NCI-H345 (cell line): ENCODE data around the gene ARPIN.
"Not testable (repeated sequence)": the region's sequence is repeated elsewhere in the genome, so short reads cannot be mapped to it uniquely, and the experiment has no call there.

Source experiments
- DNase-seq: peaks from one replicate; lab custom pipeline; 2025; lab: John Stamatoyannopoulos, UW

The ARPIN gene

GRCh38 chr15:89910891-89911626 lies 1.7 kb downstream of the ARPIN start:
- DNase-seq: no peak

DNA sequence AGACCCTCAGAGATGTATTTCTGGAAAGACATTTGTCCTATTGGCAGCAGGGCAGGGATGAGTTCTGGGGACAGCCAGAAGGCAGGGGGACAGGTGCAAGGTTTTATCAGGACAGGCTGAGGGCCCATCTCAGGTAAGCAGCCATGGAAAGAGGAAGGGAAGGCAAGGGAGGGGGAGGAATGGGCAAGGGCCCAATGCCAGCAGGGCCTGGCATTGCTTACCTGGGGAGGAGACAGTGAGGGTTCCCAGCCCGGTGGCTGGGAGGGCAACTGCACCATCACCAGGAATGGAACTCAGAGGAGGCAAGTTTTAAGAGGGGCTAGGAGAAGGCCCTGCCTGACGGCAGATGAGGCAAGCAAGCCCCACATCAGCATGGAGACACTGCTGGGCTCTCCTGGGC lies 3.1 kb downstream of the ARPIN start:
- no peak for DNase-seq

GRCh38 chr15:89908226-89908625 lies 4.5 kb downstream of the ARPIN start:
- no peak for DNase-seq

- DNase-seq: no peak
Measured at GRCh38 chr15:89907289-89907688, 5.5 kb downstream of the ARPIN start.

DNA sequence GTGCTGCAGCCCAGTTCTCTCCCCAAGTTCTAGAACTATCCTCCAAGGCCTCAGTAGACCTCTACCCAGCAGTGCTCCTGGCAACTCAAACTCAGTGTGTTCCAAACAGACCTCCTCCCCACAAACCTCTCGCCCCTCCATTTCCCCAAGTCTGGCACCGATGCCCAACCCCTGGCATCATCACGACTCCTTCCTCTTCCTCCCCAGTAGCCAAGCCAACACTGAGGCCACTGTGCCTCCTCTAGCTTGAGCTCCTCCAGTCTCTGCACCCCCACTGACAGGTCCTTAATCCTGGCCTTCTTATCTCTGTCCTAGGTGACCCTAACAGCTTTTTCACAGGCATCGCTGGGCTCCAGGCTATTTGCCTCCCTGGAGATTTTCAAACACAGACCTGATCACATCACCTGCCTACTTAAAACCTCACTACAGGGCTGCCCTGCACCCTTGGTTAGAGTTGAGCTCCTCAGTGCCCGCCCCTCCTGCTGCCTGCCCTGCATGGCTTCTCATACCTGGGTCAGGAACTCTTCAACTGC lies 6.8 kb downstream of the ARPIN start:
- DNase-seq: no peak

DNA sequence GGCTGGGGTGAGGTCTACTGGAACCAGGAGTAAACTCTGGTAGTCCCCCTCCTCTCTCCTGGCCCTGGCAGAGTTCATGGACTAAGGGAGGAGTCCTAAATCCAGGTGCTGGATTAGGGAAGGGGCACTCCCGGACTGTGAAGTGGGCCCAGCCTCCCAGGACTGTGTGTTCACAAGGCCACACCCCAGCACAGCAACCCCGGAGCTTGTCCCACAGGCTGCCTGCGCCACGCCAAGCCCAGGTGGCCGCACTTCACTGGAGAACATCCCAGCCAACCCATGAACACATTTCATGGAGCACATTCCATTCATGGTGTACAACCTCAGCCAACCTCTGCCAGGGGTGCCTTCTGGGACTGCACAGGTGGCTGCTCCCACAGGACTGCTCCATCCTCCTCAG lies 8.2 kb downstream of the ARPIN start:
- DNase-seq: no peak

DNA sequence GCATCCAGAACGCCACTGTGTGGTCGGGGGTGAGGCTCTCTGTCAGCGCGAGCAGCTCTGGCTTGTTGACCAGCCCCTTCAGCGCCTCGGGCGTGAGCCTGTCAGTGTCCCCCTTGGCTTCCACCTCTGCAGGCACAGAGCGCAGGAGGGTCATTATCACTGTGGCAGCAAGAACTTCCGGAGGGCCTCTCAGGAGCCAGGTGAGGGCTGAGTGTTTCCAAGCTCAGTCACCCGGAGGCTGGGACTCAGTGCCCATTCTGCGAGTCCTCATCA lies 9.0 kb downstream of the ARPIN start:
- no peak for DNase-seq

- no peak for DNase-seq
Measured at GRCh38 chr15:89903015-89903857, 9.5 kb downstream of the ARPIN start.

GRCh38 chr15:89900849-89901248 lies 11.9 kb downstream of the ARPIN start:
- DNase-seq: no peak

- no peak for DNase-seq
Measured at GRCh38 chr15:89899951-89900567, 12.7 kb downstream of the ARPIN start.

DNA sequence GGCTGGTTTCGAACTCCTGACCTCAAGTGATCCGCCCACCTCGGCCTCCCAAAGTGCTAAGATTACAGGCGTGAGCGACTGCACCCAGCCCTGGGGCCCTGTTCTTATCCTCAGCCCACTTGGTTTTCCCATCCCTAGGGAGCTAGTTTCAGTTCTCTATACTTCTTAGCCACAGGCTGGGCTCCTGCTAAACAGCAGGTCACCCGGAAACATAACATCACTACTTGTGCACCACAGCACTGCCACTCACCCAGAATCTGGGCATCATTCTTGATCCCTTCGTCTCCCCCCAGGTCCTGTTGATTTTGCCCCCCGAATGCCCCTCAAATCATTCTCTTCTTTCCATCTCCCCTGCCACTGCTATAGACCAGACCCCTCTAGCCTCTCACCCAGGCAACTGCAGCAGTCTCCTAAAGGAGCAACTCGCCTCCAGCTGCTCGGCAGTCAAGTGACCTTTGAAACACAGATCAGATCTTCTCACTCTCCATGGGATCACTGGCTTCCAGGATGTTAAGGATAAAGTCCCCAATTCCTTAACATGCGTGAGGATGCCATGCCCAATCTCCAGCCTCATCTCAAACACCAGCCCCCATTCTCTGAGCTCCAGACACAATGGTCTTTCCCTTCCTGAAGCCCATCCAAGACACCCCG lies 13.3 kb downstream of the ARPIN start:
- DNase-seq: no peak

DNA sequence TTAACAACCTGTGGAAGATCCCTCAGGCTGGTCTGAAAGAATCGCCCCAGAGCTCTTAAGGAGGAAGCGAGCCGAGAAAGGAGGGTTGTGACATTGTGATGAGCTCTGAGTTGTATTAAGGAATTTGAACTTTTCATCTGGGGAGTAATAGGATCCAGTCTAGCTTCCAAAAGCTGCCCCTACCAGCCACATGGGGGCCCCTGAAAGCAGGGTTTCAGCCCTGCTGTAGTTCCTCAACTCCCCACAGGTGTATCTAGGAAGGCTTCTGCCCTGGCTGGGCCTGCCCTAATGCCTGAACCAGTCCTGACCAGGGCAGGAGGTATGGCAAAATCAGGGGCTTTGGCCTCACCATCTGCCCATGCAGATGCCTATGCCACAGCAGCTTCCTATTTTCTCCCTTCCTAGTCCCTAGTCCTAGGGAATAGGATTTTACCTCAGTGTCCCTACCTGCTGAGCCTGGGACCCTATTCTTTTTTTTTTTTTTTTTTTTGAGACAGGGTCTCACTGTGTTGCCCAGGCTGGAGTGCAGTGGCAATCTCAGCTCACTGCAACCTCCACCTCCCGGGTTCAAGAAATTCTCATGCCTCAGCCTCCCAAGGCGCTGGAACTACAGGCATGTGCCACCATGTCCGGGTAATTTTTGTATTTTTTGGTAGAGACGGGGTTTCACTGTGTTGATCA lies 14.0 kb downstream of the ARPIN start:
- peak; percentile 9 for DNase-seq

DNA sequence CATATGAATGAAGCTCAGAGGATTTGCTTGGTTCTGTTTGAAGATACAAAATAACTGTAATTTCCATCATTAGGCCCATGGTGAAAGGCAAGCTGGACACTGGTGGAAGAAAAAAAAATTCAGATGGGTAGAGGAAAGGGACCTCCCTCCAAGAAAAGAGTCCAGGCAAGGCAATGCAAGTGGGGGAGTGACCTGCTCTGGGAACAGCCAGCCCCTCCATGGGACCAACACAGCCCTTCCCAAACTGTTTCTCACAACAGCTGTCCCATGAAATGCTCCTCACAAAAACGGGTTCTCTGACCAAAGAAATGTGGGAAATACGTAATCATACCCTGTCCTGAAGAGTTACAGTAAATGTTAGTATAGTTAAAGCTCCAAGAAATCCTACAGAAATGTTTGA lies 14.6 kb downstream of the ARPIN start:
- no peak for DNase-seq

GRCh38 chr15:89893696-89894447 lies 18.9 kb downstream of the ARPIN start, which contains the start of gene AP3S2:
Gene AP3S2 (minus strand): TSS chr15:89893994. CDS start chr15:89893949, 45 bp downstream.
- peak; percentile 87 for DNase-seq

DNA sequence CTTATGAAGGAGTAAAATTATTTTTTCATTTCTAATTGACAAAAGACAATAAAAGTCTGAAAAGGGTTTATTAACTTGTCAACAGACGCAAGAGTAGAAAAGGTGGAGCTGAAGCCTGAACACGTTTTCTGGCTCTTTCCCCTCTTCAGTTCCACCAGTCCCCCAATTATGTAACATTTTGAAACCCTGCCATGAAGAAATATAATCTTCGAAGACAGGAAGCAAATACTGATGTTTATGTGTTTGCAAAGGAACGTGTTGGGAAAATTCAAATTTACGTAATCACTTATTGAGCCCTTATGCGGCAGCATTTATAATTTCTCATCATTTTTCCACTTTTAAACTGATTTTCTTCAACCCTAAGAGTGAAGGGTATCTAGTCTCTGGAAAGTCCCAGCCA lies 19.7 kb downstream of the ARPIN start:
- no peak for DNase-seq

DNA sequence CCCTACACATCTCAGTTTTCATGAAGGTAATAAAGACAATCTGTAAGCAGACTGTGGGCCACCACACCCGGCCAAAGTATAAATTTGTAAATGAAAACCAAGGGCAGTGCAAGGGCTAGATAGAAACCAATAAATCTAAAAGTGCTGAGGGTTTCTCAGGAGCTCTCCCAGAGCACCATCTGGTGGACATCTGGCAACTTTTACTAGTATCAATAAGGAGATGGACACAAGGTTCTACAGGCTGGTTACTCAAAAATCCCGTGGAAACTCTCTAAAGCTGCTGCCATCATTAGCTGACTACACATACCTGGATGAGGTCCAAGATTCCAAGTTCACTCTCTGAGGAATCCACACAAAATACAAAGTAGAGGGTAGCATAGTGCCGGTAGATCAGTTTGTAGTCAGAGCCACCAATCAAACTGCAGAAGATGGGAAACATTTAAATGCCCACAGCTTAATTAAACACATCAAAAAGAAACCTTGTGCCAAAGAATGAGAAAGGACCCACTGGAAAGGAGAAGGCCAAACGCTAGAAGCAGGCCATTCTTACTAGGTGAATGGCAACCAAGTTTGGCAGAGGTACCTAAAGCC lies 24.4 kb downstream of the ARPIN start:
- no peak for DNase-seq

DNA sequence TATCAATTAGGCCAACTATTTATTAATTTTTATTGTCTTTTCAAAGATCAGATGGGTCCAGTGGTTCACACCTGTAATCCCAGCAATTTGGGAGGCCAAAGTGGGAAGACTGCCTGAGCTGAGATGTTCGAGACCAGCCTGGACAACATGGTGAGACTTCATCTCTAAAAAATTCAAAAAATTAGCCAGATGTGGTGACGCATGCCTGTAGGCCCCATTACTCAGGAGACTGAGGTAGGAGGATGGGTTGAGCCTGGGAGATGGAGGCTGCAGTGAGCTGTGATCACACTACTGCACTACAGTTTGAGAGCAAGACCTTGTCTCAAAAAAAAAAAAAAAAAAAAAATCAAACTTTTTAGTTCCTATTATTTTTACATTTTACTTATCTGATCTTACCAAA lies 27.1 kb downstream of the ARPIN start:
- DNase-seq: no peak

DNA sequence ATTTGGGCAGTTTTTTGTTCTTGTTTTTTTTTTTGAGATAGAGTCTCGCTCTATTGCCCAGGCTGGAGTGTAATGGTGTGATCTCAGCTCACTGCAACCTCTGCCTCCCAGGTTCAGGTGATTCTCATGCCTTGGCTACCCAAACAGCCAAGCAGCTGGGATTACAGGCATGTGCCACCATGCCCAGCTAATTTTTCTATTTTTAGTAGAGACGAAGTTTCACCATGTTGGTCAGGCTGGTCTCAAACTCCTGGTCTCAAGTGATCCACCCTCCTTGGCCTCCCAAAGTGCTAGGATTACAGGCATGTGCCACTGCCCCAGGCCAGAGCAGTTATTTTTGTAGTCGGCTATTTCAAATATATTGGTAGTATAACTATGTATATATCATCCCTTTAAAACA lies 27.6 kb downstream of the ARPIN start:
- DNase-seq: not testable (repeated sequence)

DNA sequence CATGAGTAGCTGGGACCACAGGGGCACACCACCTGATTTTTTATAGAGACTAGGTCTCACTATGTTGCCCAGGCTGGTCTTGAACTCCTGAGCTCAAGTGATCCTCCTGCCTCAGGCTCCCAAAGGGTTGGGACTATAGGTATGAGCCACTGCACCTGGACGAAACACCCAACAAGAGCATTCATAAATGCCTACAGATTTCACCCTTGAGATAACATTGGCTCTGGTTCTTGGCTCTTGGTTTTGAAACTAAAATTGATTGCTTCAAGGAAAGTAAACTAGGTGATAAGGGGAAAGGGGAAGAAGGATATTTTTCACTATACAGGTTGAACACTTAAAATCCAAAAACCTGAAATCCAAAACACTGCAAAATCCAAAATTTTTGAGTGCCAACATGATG lies 29.2 kb downstream of the ARPIN start:
- DNase-seq: no peak

- DNase-seq: no peak
Measured at GRCh38 chr15:89880727-89881126, 32.0 kb downstream of the ARPIN start.

GRCh38 chr15:89878323-89878722 lies 34.4 kb downstream of the ARPIN start:
- DNase-seq: no peak
